Femur (tissue), 1 donor: Measurements from ENCODE around the gene C1orf226.
"Not testable (repeated sequence)": the region's sequence is repeated elsewhere in the genome, so short reads cannot be mapped to it uniquely, and the experiment has no call there.

ENCODE experiments used
- DNase-seq: peaks from one replicate; pipeline ENCODE4 v3.0.0-alpha.2; 2017

C1orf226 gene

GRCh38 chr1:162416909-162417308 is 35.4 kb downstream of the C1orf226 start:
- DNase-seq, result no peak

GRCh38 chr1:162417650-162418049 is 36.1 kb downstream of the C1orf226 start:
- DNase-seq, result no peak

- DNase-seq, result not testable (repeated sequence)
Observed at GRCh38 chr1:162418584-162418983, 37.1 kb downstream of the C1orf226 start.

GRCh38 chr1:162419450-162419931 is 38.0 kb downstream of the C1orf226 start:
- DNase-seq, result not testable (repeated sequence)

- no peak for DNase-seq
Observed at GRCh38 chr1:162420120-162420519, 38.6 kb downstream of the C1orf226 start.

- DNase-seq, result no peak
Observed at GRCh38 chr1:162421258-162422164, 40.0 kb downstream of the C1orf226 start.

- no peak for DNase-seq
Observed at GRCh38 chr1:162422662-162423375, 41.3 kb downstream of the C1orf226 start.

GRCh38 chr1:162430583-162430982 is 49.1 kb downstream of the C1orf226 start:
- DNase-seq, result no peak

- DNase-seq, result not testable (repeated sequence)
Observed at GRCh38 chr1:162432977-162433713, 51.6 kb downstream of the C1orf226 start.
